GM03348 (cell line): ENCODE results near the gene CACNB4.
"Not testable (repeated sequence)": the region's sequence is repeated elsewhere in the genome, so short reads cannot be mapped to it uniquely, and the experiment has no call there.

ENCODE experiments used
- DNase-seq: peaks from one replicate; pipeline ENCODE4 v3.0.0; 2012; ENCODE audit warnings: low spot score

CACNB4 gene

DNA sequence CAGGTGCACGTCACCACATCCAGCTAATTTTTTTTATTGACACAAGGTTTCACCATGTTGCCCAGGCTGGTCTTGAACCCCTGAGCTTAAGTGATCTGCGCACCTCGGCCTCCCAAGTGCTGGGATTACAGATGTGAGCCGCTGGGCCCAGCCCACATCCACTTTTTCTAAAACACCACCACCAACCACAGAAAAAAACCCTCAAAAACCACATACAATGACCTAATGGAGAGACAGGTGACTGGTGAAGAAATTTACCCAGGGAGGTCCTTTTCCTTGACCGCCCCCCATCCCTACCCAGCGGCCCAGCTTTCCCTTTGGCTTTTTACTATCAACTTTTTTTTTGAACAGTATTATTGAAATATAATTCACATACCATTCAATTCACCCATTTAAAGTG lies 47.9 kb downstream of the CACNB4 start:
- DNase-seq = no peak

DNA sequence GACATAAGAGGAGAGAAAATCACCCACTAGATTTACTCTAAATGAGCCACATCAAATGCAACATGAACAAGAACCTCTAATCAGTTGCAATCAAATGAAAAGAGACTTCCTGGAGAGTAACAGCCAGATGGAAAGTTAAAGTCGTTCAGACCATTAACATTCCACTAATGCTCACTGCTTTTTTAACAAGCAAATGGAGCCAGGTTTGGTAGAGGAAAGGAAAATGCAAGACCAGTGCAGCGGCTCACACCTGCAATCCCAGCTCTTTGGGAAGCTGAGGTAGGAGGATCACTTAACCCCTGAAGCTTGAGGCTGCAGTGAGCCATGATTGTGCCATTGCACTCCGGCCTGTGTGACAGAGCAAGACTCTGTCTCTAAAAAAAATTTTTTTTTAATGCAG lies 48.5 kb downstream of the CACNB4 start:
- DNase-seq = no peak

DNA sequence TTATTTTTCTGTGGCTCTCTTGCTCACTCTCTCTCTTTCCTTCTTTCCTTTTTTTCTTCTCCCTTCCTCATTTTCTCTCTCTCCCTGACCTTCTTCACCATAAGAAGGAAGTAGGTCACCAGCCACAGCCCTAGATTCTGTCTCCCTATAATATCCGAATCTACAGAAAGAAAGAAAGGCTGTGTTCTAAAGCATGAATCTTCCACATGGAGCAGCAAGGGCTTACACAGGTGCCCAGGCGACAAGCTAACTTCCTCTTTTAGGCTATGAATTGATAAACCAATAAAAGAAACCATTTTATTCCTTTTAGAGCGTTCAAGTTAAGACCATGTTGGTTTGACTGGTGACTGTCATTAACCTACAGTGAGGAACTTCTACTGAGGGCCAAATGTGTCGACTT lies 49.3 kb downstream of the CACNB4 start:
- no peak for DNase-seq

DNA sequence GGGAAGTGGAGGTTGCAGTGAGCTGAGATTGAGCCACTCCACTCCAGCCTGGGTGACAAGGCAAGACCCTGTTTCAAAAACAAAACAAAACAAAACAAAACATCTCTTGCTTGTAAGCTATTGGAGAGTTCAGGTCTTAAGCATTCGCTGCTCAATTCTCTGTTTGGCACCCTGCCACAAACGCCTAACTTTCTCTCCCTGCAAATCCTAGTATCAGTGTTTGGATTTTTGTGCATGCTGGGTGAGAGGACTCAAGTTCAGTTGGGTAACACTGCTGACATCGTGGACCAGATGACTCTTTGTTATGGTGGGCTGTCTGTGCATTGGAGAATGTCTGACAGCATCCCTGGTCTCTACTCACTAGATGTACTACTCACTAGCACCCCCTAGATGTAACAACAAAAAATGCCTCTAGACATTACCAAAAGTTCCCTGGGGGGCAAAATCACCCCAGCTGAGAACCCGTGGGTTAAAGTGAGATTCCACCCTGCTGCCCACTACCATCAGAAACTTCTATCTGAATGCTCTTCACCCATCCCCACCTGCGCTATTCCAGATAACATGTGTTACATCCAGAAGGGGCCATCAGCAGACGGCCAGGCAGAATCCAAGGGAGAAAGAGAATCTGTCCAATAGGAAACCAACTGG lies 50.9 kb downstream of the CACNB4 start:
- no peak for DNase-seq

DNA sequence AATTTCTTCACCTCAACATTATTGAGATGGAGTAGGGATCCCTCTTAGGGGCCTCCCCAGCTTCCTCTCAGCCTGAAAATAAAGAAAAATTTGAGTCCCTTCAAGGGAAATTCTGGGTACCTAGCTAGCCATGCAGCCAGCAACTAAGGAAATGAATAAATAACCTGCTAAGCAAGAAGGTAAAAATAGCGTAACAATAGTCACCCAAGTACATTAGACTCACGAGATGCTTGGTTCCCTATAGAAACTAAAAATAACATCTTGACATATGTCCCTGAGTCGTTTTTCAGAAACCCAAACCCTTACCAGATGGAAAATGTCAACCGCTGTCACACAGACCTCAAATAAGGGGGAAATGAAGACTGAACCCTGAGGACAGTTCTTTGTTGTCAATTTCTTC lies 51.9 kb downstream of the CACNB4 start:
- no peak for DNase-seq

DNA sequence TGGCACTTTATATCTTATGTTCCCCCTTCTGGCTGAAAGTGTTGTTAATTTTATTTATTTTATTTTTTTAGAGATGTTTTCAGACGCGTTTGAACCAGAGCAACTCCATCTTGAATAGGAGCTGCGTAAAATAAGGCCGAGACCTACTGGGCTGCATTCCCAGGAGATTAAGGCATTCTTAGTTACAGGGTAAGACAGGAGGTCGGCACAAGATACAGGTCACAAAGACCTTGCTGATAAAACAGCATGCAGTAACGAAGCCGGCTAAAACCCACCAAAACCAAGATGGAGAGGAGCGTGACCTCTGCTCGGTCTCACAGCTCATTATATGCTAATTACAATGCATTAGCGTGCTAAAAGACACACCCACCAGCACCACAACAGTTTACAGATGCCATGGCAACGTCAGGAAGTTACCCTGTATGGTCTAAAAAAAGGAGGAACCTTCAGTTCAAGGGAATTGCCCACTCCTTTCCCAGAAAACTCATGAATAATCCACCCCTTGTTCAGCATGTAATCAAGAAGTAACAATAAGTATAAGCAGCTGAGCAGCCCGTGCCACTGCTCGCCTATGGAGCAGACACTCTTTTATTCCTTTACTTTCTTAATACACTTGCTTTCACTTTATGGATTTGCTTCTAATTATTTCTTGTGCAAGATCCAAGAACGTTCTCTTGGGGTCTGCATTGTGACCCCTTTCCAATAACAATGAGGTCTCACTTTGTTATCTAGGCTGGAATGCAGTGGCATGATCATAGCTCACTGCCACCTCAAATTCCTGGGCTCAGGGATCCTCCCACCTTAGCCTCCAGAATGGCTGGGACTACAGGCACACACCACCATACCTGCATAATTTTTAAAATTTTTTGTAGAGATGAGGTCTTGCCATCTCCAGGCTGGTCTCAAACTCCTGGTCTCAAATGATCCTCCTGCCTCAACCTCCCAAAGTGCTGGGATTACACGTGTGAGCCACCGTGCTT lies 55.9 kb downstream of the CACNB4 start:
- no peak for DNase-seq

DNA sequence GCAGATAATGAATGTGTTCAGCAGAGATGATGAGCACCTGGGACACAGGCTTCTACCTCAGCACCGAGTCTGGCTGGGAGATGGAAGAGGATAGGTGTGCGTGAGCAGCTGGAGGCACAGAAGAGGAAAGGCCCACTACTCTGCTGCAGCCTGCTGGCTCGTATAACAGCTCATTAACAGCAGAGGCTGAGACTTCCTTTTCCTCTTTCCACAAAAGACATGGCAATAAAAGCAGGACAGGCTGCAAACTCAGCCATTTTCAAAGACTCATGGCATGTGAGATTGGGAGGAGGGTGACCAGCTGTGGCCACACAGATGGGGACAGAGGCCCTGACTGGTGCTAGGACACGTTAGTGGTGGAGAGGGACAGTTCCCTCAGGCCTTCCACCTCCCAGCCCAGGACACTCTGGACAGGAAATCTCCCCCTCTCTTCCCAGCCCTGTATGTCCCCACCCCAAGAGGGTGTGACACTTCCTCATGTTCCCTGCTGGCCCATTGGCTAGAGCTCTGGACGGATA lies 60.3 kb downstream of the CACNB4 start:
- no peak for DNase-seq

DNA sequence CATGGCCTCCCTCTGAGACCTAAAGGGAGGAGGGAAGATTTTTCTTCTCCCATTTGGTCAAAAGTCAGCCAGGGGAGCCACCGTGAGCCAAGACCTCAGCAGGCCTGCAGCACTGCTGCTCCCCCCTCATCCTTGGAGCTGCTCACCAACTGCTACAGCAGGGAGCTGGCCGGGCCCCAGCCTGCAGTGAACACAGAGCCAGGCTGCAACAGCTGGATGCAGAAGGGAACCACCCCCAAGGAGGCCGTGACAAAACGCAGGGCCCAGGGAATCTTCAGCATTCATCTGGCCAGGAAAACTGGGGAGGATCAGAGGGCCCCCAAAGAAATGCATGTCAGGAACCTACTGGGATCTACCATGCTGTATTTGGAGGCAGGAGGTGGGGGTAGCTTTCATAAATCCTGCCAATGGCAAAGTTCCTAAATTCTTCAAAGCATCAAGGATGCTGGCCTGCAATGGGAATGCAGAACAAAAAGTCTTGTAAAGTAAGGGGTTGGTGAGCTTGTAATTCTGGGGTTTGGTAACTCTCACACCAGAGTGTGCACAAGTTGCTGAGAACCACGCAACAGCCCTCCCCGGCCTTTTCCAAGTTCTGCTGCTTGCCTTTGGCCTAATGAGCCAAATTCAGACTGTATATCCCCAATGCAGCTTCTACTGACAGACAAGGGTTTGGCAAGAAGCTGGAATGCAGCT lies 61.0 kb downstream of the CACNB4 start:
- peak; percentile 21 for DNase-seq

DNA sequence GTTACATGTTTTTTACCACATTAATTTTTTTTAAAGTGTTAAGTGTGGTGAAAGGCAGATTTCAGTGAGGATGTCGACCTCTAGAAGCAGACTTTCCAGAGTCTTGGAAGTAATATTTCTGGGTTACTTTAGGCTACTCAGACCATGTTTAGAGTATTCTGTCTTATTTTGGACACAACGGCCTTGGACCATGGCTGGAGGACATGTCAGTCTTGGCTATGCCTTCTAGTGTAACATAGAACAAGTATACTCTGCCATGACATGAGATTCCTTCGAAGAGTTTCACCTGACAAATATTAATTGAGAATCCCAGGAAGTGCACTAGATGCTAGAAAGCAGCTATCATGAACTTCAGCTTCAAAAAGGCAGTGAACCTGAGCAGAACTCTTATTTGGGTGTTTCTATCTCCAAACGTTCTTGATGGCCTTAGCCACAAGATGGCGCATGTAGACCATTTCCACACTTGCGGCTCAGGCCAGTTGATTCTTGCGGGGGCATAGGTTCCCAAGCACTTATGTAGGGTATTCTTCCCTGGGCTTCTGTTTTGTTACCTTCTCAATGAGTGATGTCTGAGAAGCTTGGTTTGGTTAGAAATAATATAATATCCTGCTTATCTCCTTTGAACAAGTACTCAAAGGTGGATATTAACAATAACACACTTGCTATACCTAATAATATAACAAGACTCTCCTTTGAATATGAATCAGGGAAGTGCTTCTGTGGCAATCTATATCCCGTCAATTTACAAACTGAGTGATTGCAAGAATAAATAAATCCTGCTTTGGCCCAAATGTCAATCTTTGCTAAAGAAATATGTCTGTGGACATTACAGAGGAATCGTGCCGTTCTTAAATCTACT lies 62.0 kb downstream of the CACNB4 start:
- peak; percentile 82 for DNase-seq

DNA sequence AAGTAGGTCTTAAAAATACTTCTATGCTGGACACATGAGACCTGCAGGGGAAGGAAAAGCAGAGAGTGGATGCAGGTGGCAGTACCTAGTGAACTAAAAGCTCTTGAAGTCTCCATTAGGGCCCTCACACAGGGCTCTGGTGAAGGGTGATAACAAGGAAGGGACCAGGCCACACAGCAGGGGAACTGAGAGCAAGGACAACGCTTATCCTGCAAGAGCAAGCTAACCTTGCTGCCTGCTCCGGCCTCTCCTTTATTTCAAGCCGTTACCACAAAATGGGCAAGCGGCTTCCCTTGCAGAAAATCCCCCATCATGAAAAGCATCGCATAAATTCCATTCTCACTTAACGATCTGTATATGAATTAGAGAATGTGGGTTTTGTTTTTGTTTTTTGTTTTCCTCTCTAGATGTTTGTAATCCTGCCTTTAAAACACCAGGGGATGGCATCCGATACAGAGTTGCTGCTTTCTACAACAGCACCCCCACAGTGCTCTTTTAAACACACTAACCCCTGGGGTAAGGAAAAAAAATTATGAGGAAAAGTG lies 64.5 kb downstream of the CACNB4 start:
- DNase-seq = no peak

DNA sequence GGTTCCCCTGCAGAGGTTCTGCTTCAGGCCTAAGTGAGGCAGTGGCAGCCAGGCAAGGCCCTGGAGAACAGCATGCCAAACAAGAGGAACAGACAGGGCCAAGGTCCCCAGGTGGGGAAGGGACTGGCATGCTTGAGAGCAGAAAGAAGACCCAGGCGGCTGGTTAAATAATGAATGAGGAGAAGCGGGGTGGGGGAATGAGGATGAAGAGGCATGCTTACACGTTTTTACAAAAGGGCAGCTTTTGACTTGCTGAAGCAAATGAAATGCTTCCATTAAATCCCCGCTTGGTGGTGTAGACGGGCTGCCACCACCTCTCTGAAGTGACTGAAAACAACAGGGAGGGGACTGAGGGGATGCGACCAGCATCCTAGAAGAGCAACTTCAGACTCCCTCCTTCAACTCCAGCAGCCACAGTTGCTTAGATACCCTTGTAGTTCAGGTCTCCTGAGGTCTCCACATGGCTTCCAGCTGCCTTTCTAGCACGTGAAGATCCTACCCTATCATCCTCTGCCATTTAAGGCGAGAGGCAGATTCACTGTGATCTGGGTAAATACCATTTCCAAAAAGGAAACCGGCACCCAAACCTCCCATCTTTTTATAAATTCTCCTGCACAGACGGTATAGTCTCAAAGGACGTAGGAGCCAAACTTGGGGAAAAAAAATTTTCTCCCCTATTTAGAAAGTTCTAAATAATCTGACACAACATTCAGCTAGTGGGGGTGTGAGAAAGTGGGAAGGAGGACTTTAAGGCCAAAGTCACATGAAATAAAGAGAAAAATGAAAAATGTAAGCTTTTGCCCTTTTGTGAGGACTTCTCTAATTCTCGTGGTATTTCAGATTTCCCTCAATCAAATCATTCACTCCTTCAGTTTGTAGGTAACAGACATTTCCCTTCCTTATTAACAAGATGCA lies 65.6 kb downstream of the CACNB4 start:
- DNase-seq = no peak

DNA sequence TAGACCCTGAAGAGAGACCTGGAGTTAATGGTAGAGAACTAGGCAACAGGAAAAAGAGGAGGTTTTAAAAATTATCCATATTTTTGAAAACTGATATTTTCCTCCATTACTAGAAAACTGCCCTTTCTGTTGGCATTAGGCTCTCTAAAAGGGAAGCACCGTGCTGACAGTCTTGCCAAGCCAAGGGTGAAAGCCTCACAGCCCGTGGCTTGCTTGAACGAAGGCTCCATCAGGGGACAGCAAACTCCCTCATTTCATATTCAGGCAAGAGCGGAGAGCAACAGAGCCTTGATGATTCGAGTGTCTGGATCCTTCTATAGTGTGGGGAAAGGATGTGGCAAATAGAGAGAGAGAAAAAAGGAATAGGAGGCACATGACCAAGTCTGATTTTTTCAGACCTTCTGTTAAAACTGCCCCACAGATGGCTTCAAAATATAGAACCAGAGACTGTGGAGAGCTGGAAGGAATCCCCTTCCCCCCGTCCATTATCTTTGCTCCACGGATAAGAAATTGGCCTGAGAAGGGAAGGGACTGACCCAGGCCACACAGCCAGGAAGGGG lies 67.0 kb downstream of the CACNB4 start:
- no peak for DNase-seq

DNA sequence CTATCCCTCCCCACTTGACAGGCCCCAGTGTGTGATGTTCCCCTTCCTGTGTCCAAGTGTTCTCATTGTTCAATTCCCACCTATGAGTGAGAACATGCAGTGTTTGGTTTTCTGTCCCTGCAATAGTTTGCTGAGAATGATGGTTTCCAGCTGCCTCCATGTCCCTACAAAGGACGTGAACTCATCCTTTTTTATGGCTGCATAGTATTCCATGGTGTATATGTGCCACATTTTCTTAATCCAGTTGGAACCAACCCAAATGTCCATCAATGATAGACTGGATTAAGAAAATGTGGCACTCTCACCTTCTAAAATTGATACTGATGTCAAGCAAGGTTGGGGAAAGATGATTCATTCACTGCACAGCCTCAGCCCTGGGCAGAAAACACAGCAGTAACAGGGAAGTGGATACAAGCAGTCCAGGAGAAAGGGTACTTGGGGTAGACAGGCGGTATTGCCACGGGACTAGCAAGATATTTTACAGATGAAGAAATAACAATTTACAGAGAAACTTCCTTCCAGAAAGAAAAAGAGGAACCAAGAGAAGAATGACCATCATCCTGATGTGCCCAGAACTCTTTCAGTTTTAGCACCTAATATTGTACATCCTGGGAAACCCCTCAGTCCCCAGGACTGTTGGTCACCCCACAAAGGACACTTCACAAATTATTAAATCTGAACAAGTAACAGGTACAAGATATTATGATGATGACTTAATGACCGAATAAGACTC lies 68.1 kb downstream of the CACNB4 start:
- not testable (repeated sequence) for DNase-seq

DNA sequence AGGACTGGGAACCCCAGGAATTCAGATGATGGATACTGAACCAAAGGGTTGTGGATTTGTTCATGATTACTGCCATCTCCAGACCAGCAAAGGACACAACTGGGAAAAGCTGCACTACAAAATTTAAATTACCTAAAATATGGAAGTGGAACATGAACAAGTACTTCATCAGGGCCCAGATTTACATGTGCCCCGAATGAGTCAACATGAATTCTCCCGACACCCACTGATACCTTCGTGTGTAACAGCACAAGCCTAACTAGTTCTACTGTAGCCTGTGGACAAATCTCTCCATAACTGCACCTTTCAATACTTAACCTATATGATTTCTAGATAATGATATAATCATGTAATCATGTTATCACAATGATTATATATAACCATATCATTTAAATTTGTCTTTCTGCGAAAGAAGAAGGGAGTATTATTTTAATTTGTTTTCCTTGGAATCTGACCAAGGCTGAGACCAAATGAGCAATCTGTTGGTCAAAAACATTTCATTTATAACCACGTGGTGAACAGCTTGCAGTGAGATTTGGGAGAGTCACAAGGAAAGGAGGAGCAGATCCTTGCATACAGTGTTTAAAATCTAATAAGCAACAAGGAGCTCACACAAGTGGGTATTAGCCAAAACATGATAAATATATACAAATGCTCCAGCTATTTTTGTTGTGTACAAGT lies 70.5 kb downstream of the CACNB4 start:
- DNase-seq = no peak

DNA sequence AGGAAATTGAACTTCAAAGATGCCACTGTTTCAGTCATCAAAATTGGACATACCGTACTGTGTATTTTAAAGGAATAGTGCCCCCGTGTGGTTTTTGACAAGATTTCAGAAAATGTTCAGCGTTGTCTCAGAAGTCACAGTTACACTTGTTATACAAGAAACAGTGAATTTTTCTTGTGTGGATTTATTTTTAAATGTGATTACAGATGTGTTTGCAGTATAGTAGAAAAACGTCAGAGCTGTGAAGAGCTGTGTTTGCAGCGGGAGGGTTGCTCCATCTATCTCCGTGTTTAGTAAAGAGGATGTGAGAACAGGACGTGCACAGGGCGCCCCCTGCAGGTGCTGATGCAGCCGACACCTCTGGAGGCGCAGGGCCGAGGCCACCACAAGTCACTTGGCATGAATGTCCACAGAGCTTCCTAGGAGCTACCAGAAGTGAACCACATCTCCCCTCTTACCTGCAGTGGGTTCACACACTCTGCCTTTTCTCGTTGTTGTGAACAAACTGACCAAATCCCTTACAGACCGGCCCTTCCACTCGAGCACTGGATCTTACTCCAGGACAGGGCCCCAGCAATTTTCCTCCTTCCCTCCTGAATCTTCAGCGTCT lies 73.1 kb downstream of the CACNB4 start:
- DNase-seq = peak; percentile 83

DNA sequence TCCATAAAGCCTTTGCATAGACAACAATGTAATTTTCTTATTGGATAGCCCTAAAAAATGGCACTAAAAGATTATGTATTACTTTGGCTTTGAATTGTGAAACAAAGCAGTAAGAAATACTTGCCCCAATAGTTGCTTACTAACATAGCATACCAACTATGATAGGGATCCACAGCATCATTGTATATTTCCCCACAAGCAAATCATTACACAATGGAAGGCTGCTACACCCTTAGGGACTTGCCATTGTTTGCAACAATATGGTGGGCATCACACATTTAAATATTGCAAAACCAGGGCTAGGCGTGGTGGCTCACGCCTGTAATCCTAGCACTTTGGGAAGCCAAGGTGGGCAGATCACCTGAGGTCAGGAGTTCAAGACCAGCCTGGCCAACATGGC lies 74.4 kb downstream of the CACNB4 start:
- DNase-seq = no peak

DNA sequence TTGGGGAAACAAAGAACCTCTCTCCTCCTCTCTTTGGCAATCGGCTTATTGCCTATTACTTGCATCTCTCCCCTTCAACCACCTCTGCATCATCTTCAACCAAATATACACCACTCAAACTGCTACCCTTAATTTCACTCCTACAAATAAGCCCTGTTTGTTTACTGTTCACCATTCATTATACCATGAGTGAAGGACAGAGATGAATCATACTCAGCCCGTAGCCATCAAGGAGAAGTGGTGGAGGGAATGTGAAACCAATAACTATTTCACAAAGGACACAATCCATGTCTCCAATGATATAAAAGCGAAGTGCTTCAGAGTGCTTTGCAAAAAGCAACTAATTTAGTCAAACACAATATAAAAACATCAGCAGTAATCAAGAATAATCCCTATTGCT lies 76.8 kb downstream of the CACNB4 start:
- no peak for DNase-seq

DNA sequence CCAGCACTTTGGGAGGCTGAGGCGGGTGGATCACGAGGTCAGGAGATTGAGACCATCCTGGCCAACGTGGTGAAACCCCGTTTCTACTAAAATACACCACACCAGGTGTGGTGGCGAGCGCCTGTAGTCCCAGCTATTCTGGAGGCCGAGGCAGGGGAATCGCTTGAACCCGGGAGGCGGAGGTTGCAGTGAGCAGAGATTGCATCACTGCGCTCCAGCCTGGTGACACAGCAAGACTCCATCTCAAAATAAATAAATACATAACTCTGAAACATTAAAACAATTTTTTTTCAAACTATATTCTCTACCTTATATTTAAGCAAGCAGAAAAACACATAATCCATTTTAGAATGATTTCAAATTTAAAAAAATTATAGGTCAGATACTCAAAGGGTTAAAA lies 77.8 kb downstream of the CACNB4 start:
- not testable (repeated sequence) for DNase-seq
